A549 (cell line): ENCODE results near the gene GMDS. TPM values are rescaled to one million over a fixed set of nuclear protein-coding genes. Genes with fewer than 3 reads are reported as not detected.

Source experiments
- ATAC-seq, 2 experiments: fragments of 200-7000 bp in 1 of 2; fragments of >200 bp in 1 of 2; cut with Nextera tagmentation in 1 of 2; cut with Tn5 transposase in 1 of 2; 3 replicates each; pipeline versions ENCODE4 v1.8.0 to v1.9.1; 2018 to 2020; ENCODE audit warnings: mild to moderate bottlenecking in 1 of 2, moderate library complexity in 1 of 2
- CTCF ChIA-PET: fragments of 300-600 bp; sonication (Branson Sonifier 250); formaldehyde crosslinking; extraction: SDS; loops from one replicate; lab custom pipeline; 2021; ENCODE audit warnings: antibody characterized with exemption, inconsistent platforms; lab: Yijun Ruan, JAX
- POLR2A ChIA-PET: fragments of 350-600 bp; formaldehyde crosslinking; extraction: SDS; loops from one replicate; lab custom pipeline; 2021; ENCODE audit warnings: antibody characterized with exemption, inconsistent platforms; lab: Yijun Ruan, JAX
- DNase-seq, 2 experiments: peaks; one replicate each; pipeline versions ENCODE4 v3.0.0 to v3.0.0-alpha.2; 2011 to 2016; ENCODE audit warnings: low read depth in 1 of 2, low spot score in 1 of 2
- FAIRE-seq: peaks from 2 replicates; lab custom pipeline; 2011; peaks lifted over from hg19 to GRCh38; lab: Jason Lieb, UNC
- H3K27ac ChIP-seq, 2 experiments: fragments of >200 bp; sonication (Bioruptor Twin); formaldehyde crosslinking; 3 replicates each; pipeline ENCODE4 v1.5.1; 2016 to 2017
- H3K4me1 ChIP-seq: fragments of >200 bp; sonication (Bioruptor Twin); formaldehyde crosslinking; 3 replicates; pipeline ENCODE4 v1.6.1; 2016
- H3K4me2 ChIP-seq: fragments of >200 bp; sonication (Bioruptor Twin); formaldehyde crosslinking; 3 replicates; pipeline ENCODE4 v1.6.1; 2016
- H3K4me3 ChIP-seq: fragments of >200 bp; sonication (Bioruptor Twin); formaldehyde crosslinking; 3 replicates; pipeline ENCODE4 v1.5.1; 2016
- H3K9me3 ChIP-seq: fragments of >200 bp; sonication (Bioruptor Twin); formaldehyde crosslinking; 3 replicates; pipeline ENCODE4 v1.6.1; 2016
- CBX8 ChIP-seq: fragments of 200-600 bp; sonication (generic); IDR thresholded peaks from 2 replicates; pipeline ENCODE4 v1.6.1; 2016
- FOXS1 ChIP-seq: fragments of 250-450 bp; sonication (Bioruptor Pico); IDR thresholded peaks from 2 replicates; pipeline ENCODE4 v1.5.0; 2020; ENCODE audit warnings: mild to moderate bottlenecking, moderate library complexity
- HEYL ChIP-seq: fragments of 250-450 bp; sonication (Bioruptor Pico); IDR thresholded peaks from 2 replicates; pipeline ENCODE4 v1.8.0; 2021; ENCODE audit warnings: mild to moderate bottlenecking, moderate library complexity
- HOXB13 ChIP-seq: fragments of 250-450 bp; sonication (Bioruptor Pico); IDR thresholded peaks from 2 replicates; pipeline ENCODE4 v1.5.0; 2020; ENCODE audit warnings: low read depth, mild to moderate bottlenecking, moderate library complexity
- JUN ChIP-seq, 2 experiments: fragments of >200 bp; sonication (Bioruptor Twin); formaldehyde crosslinking; IDR thresholded peaks; 2 replicates in 1 of 2; 3 replicates in 1 of 2; pipeline ENCODE4 v1.6.1; 2016 to 2017
- JUNB ChIP-seq: fragments of >200 bp; sonication (Bioruptor Twin); formaldehyde crosslinking; IDR thresholded peaks from 2 replicates; pipeline ENCODE4 v1.6.1; 2016
- KDM1A ChIP-seq: fragments of 200-600 bp; sonication (generic); IDR thresholded peaks from 2 replicates; pipeline ENCODE4 v1.6.1; 2016; ENCODE audit warnings: low read depth, mild to moderate bottlenecking
- KDM5A ChIP-seq: fragments of 200-600 bp; sonication (generic); IDR thresholded peaks from 2 replicates; pipeline ENCODE4 v1.6.1; 2016; ENCODE audit warnings: antibody characterized with exemption, mild to moderate bottlenecking
- MYC ChIP-seq: IDR thresholded peaks from 2 replicates; pipeline ENCODE4 v1.6.1; 2012; ENCODE audit warnings: mild to moderate bottlenecking, inconsistent platforms, low read length, improper control_type of control experiment, borderline replicate concordance
- NFE2L2 ChIP-seq: fragments of 150-350 bp; conservative IDR thresholded peaks from 2 replicates; pipeline ENCODE4 v1.6.1; 2014; ENCODE audit warnings: low read length
- NR3C1 ChIP-seq: fragments of >200 bp; sonication (Bioruptor Twin); formaldehyde crosslinking; IDR thresholded peaks from 3 replicates; pipeline ENCODE4 v1.6.1; 2017
- RAD21 ChIP-seq, 2 experiments: fragments of >200 bp in 1 of 2; sonication (Bioruptor Twin) in 1 of 2; formaldehyde crosslinking in 1 of 2; IDR thresholded peaks in 1 of 2; conservative IDR thresholded peaks in 1 of 2; 2 replicates in 1 of 2; 3 replicates in 1 of 2; pipeline ENCODE4 v1.6.1; 2012 to 2018; ENCODE audit warnings: inconsistent platforms in 1 of 2
- RARB ChIP-seq: fragments of 250-450 bp; sonication (Bioruptor Pico); IDR thresholded peaks from 2 replicates; pipeline ENCODE4 v1.8.0; 2021; ENCODE audit warnings: mild to moderate bottlenecking, moderate library complexity
- RFX5 ChIP-seq: fragments of 450-650 bp; IDR thresholded peaks from 2 replicates; pipeline ENCODE4 v1.7.1; 2014; ENCODE audit warnings: antibody characterized with exemption, mild to moderate bottlenecking, moderate library complexity
- SMC3 ChIP-seq: fragments of >200 bp; sonication (Bioruptor Twin); formaldehyde crosslinking; IDR thresholded peaks from 3 replicates; pipeline ENCODE4 v1.6.1; 2018; ENCODE audit warnings: inconsistent platforms
- TP53 ChIP-seq: fragments of 250-450 bp; sonication (Bioruptor Pico); IDR thresholded peaks from 2 replicates; pipeline ENCODE4 v1.5.0; 2021; ENCODE audit warnings: mild to moderate bottlenecking, moderate library complexity
- ZFP36 ChIP-seq: fragments of 450-650 bp; IDR thresholded peaks from 2 replicates; pipeline ENCODE4 v1.6.1; 2014; ENCODE audit warnings: borderline replicate concordance; ENCODE audit not compliant: partially characterized antibody
- ZNF302 ChIP-seq: fragments of 250-450 bp; sonication (Bioruptor Pico); IDR thresholded peaks from 2 replicates; pipeline ENCODE4 v1.9.0; 2021; ENCODE audit warnings: inconsistent platforms, mild to moderate bottlenecking, moderate library complexity
- WGBS: methylation state at CpG from one replicate; pipeline ENCODE4 v1.1.6; 2017; ENCODE audit errors: missing lambda C conversion rate; 5-methylcytosine and 5-hydroxymethylcytosine counted together
- polyA plus RNA-seq, 4 experiments: library from polyadenylated mRNA; depleted of rRNA in 3 of 4; stranded (reverse); fragments of >200 nt; fragmentation: RNase III in 1 of 4; extraction: RNeasy Plus Mini Kit Qiagen cat#74134 plus additional on column Dnase treatment in 1 of 4; gene quantifications; 2 replicates in 3 of 4; 3 replicates in 1 of 4; pipeline ENCODE4 v1.2.3, GENCODE V29; 2011 to 2017
- TF ChIP-seq, protein P1 (sequence below): IDR thresholded peaks from 2 replicates; pipeline ENCODE4 v1.6.1; 2012
- TF ChIP-seq, protein P2 (sequence below): fragments of >200 bp; sonication (Bioruptor Twin); formaldehyde crosslinking; IDR thresholded peaks from 2 replicates; pipeline ENCODE4 v1.6.1; 2016
- TF ChIP-seq, protein P3 (sequence below): fragments of >200 bp; sonication (Bioruptor Twin); formaldehyde crosslinking; IDR thresholded peaks from 3 replicates; pipeline ENCODE4 v1.5.1; 2016
- TF ChIP-seq, protein P4 (sequence below): IDR thresholded peaks from 2 replicates; pipeline ENCODE4 v1.6.1; 2012
- TF ChIP-seq, protein P5 (sequence below): IDR thresholded peaks from 2 replicates; pipeline ENCODE4 v1.6.1; 2012; ENCODE audit warnings: low read depth, borderline replicate concordance

GMDS gene
- polyA plus RNA-seq, 2 of the 4 experiments (the other 2 are of a cell fraction), result 9.9 to 12.4 TPM

DNA sequence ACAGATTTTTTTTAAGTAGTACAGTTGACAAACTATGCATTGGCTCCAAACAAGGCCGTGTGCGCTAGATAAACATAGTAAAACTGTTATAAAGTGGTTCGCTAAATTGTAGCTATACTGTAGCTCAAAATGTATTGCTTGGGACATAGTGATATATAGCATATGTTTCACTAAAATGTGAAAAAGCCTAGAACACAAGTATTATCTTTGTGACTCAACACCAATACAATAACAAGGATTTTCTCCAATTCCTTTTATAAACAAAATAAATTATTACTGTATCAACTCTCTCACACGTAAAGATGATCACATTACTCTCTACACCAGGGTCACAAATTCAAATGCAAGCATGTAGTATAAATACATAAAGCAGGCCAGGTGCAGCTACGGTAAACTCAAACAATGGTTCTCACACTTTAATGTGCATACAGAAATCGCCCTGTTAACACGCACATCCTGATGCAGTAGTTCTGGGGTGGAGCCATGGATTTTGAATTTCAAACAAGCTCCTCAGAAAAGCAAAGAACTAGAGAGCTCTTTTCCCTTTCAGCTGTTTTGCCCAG is 214.6 kb downstream of the GMDS start:
- DNase-seq (no peak), FAIRE-seq (no peak), ATAC-seq (no peak)
- H3K4me2 ChIP-seq, result no peak overlapping the region
- CTCF ChIA-PET, result no interaction called here
- 86% methylated on average over 7 of the region's 7 CpGs for WGBS
- no peak overlapping the region for H3K27ac ChIP-seq
- no peak overlapping the region for H3K4me3 ChIP-seq
- TF ChIP-seq HOXB13 (CRISPR knock-in tag) (no peak), ZNF302 (no peak), JUN (IDR thresholded peaks at IDR 0.05) (no peak), JUNB (no peak), RFX5 (no peak), NFE2L2 (no peak), ZFP36 (no peak), TP53 (CRISPR knock-in tag) (no peak), MYC (no peak), RARB (CRISPR knock-in tag) (no peak)
- TF ChIP-seq, protein P1, sequence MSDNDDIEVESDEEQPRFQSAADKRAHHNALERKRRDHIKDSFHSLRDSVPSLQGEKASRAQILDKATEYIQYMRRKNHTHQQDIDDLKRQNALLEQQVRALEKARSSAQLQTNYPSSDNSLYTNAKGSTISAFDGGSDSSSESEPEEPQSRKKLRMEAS, result no peak
- POLR2A ChIA-PET, result no interaction called here
- H3K4me1 ChIP-seq, result peaks cover 11% of the 10 kb centered on the region; the same call in 2 of the 3 replicates
- no peaks in the 10 kb centered on the region for H3K9me3 ChIP-seq

DNA sequence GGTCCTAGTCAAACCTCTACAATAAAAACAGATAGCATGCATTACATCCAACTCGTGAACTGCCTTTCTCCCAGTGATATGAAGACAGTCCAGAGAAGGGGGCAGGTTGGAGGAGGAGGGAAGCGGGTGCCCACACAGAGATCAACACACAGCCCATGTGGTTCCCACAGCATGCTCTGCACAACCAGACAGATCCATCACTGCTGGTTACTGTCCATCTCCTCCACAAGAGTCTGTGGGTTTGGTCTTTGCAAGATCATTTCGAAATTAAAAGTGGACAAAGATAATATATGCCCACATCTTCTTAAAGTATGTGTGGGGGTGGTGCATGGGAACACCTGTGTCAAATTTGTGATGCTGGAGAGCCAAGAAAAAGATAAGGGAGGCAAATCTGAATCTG is 215.5 kb downstream of the GMDS start:
- ChIA-PET CTCF (no interaction called here), POLR2A (no interaction called here)
- Histone ChIP-seq H3K27ac (no peak overlapping the region), H3K4me1 (peaks cover 11% of the 10 kb centered on the region; the same call in 2 of the 3 replicates), H3K9me3 (no peaks in the 10 kb centered on the region), H3K4me3 (no peak overlapping the region), H3K4me2 (no peak overlapping the region)
- no peak for DNase-seq
- TF ChIP-seq ZNF302 (no peak), NR3C1 (no peak), CBX8 (no peak), KDM1A (no peak), FOXS1 (CRISPR knock-in tag) (no peak), HEYL (CRISPR knock-in tag) (no peak), RAD21 (conservative IDR thresholded peaks at IDR 0.05 in 1 of 2, IDR thresholded peaks at IDR 0.05 in 1 of 2) (no peak), KDM5A (no peak), SMC3 (no peak)
- TF ChIP-seq, protein P2, sequence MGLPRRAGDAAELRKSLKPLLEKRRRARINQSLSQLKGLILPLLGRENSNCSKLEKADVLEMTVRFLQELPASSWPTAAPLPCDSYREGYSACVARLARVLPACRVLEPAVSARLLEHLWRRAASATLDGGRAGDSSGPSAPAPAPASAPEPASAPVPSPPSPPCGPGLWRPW, result no peak
- TF ChIP-seq, protein P3, sequence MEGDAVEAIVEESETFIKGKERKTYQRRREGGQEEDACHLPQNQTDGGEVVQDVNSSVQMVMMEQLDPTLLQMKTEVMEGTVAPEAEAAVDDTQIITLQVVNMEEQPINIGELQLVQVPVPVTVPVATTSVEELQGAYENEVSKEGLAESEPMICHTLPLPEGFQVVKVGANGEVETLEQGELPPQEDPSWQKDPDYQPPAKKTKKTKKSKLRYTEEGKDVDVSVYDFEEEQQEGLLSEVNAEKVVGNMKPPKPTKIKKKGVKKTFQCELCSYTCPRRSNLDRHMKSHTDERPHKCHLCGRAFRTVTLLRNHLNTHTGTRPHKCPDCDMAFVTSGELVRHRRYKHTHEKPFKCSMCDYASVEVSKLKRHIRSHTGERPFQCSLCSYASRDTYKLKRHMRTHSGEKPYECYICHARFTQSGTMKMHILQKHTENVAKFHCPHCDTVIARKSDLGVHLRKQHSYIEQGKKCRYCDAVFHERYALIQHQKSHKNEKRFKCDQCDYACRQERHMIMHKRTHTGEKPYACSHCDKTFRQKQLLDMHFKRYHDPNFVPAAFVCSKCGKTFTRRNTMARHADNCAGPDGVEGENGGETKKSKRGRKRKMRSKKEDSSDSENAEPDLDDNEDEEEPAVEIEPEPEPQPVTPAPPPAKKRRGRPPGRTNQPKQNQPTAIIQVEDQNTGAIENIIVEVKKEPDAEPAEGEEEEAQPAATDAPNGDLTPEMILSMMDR, result no peak
- TF ChIP-seq, protein P4, sequence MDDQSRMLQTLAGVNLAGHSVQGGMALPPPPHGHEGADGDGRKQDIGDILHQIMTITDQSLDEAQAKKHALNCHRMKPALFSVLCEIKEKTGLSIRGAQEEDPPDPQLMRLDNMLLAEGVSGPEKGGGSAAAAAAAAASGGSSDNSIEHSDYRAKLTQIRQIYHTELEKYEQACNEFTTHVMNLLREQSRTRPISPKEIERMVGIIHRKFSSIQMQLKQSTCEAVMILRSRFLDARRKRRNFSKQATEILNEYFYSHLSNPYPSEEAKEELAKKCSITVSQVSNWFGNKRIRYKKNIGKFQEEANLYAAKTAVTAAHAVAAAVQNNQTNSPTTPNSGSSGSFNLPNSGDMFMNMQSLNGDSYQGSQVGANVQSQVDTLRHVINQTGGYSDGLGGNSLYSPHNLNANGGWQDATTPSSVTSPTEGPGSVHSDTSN, result no peak
- TF ChIP-seq, protein P1, result no peak
- TF ChIP-seq, protein P5, sequence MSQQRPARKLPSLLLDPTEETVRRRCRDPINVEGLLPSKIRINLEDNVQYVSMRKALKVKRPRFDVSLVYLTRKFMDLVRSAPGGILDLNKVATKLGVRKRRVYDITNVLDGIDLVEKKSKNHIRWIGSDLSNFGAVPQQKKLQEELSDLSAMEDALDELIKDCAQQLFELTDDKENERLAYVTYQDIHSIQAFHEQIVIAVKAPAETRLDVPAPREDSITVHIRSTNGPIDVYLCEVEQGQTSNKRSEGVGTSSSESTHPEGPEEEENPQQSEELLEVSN, result no peak
- WGBS, result 48% methylated on average over 3 of the region's 3 CpGs
- FAIRE-seq, result no peak
- no peak for ATAC-seq
